T-helper 22 cell (primary cell): Measurements from ENCODE around the gene TLR10.

Experiments used
- DNase-seq: peaks from one replicate; pipeline ENCODE4 v3.0.0-alpha.2; 2020; ENCODE audit warnings: low read depth

TLR10 gene

DNA sequence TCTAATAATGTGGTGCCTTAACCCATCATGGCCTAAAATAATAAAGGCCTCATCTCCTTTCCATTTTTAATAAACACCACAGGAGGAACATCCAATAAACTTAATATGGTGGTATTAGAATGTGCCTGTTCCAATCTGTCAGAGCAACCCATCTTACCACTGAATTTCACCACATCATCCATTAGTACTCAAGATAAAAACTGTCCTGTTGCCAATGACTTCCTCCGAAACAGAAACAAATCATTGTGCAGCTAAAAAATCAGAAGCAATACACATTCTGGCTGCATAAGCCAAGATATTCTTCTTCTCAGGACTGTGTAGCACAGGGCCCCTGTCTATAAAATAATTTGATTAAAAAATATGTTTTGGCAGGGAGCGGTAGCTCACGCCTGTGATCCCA lies 18.5 kb downstream of the TLR10 start:
- no peak for DNase-seq

DNA sequence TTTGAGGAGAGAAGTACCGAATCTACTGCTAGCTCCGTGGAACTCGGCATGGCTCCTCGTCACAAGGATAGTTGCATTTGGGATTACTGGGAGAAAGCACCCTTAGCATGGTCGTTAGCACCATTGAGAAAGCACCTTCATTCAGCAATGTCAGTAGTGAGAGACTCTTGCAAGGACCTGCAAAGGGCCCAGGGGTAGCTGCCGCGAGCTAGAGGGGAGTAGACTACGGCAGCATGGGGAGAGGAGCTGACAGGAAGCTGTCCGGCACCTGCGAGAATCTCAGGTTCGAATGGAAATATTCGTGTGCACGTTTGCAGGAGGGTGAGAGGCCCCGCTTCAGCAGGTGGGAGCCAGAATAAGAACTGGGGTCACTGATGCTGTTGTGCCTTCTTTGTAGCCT lies 20.2 kb downstream of the TLR10 start:
- no peak for DNase-seq

DNA sequence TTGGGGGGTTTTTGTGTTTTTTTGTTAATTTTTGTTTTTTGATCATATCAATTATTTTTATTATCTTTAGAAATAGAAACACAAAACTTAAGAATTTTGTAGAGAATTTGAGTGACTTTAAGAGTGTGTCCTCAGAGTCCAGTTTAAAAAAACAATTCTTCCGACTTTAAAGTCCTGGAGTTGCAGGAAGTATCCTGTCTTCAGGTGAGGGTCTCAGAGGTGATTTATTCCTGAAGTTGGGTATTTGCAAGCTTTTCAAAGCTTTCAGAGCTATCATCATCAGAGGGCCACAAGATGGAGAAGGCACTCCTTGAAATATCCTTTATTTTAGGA lies 23.0 kb downstream of the TLR10 start:
- no peak for DNase-seq

DNA sequence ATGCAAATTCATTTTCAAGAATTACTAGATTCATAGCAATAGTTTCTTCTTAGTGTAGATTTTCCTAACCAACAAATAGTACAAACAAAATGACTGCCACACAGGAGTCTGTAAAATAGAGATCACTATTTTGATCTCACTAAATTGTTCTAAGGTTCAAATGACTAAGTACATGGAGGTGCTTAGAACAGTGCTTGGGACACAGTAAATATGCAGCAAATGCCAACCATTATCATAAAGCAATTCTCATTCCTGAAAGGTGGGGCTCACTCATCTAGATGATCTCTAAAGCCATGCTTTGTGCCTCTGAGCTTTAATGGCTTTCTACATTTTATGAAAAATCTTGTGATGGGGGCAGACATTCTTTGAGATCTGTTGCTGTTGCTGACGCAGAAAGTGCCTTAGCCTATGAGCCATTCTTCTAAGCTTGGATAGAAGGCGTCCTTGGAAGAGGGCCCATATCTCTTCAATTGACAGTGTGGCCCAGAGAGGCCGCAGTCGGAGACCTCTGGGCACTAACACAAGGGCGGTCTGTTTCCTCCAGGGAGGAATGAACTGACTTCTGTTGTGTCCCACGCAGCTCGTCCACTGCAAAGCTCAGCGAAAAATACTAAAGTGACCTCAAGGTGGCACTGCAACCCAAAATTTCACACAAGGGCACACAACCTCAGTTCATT lies 23.5 kb downstream of the TLR10 start:
- DNase-seq = peak; percentile 2

DNA sequence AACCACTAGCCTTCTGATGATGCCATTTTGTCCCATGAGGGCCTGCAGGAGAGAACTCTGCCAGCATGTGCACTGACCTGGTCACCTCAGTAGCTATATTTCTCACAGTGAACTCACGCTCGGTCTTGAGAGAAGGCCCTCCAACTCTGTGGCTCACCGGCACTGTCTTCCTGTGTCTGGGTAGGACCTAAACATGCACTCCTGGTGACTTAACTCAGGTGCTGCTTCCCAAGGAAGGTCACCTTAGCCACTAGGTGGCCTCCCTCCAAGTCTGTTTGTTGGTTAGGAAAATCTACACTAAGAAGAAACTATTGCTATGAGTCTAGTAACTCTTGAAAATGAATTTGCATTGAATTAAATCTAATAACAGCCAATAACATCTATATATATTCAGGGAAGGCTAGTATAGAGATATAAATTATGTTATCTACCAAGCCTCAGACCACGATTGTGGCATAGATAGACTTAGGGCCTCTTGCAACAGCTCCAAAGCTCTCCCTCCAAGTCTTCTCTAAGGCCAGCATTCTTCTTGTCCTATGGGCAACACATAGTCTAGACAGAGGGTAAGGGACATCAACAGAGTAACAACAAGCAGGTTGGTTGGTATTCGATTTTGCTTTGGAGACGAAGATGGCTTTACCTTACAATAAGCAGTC lies 24.7 kb downstream of the TLR10 start:
- no peak for DNase-seq

DNA sequence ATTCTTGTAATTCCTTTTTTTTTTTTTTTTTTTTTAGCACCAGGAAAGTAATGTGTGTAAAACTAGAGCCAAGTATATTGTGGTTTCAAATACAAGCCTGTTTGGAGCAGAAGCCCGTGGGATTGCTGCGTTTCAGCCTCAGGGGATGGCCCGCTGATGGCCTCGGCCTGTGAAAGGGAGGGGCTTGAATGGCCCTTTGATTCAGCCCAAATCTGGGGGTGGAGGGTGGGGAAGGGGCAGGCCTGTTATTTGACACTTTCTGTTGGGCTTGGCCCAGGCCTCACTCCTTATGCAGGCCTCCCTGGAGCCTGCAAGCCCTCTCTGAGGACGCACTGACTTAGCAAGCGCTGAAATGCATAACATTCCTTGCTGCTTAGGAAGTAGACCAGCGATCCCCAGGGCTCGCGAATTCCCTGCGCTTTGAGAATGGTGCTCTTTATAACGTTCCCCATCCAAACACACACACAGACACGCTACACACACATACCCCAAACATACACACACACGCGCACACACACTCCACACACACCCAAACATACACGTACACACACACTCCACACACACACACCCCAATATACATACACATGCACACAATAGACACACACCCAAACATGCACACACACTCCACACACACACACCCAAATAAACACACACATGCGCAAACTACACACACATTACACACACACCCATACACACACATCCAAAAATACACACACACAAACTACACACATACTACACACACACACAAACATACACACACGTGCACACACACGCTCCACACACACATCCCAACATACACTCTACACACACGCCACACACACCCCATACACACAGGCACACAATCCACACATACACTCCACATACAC lies 29.6 kb downstream of the TLR10 start:
- no peak for DNase-seq

DNA sequence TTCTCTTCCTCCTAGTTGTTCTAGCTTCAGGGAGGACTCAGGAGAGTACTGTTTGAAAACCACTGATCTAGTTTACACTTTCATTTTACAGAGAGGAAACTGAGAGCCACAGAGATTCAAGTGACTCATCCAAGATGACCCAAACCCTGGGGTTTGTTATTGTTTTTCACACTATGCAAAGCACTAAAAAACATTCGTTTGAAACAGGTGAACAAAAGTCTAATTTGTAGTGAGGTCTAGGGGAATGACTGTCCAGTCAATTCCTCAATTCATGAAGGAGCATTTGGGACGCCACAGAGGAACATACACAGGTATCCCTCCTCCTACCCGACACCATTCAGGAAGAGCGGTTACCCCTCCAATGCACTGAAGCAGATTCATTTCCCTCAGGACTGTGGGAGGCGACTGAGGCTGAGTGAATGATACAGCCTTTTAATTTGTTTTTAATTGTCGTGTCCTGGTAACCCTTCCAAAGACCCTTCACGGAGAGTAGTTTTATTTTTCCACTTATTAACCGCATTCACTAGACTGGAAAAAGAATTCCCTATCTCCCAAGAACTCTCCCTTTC lies 30.3 kb downstream of the TLR10 start:
- DNase-seq = no peak

DNA sequence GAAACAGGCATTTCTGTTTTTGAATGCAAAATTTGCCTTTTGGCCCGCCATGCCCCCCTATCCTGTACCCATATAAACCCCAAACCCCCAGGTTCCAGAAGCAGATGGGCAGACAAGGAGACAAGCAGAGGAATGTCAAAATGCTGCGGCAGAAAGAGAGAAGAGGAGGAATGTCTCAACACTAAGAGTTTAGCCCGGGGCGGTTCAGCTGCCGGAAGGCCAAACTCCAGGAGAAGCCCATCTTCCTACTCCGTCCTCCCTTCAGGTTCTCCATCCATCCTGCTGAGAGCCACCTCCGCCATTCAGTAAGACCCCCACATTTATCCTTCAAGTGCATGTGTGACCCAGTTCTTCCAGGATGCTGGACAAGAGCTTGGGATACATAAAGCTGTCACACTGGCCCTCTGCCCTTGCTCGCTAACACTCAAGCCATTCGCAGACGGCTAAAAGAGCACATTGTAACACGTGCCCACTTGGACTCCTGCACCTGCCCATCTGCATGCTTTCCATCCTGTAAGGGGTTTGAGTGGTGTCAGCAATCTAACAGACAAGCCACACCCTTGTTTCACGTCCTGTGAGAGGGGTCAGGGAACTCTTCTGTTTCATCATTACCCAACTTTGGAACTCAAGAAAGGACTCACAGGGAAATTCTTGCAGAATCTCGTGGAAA lies 31.3 kb downstream of the TLR10 start:
- no peak for DNase-seq

DNA sequence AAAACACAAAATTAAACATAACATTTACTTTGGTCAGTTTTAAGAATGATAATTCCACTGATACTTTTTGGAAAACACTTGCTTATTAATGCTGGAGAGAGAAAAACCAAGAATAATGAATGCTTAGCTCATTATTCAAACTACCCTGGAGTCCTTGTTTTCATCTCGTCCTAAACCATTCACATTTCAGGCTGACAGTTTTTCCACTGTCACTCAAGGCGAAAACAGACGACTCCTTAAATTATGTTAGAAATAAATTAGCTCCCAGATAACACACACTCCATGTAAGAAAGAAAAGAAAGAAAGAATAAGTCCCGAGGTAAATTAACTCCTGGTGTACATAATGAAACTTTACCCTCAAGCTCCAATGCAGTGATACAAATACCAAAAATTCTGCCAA lies 33.5 kb downstream of the TLR10 start:
- no peak for DNase-seq

DNA sequence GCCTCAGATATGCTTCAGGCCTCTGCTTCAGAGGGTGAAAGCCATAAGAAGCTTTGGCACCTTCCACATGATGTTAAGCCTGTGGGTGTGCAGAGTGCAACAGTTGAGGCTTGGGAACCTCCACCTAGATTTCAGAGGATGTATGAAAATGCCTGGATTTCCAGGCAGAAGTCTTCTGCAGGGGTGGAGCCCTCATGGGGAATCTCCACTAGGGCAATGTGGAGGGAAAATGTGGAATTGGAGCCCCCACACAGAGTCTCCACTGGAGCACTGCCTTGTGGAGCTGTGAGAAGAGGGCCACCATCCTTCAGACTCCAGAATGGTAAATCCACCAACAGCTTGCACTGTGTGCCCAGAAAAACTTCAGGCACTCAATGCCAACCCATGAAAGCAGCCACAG lies 35.2 kb downstream of the TLR10 start:
- DNase-seq = no peak

DNA sequence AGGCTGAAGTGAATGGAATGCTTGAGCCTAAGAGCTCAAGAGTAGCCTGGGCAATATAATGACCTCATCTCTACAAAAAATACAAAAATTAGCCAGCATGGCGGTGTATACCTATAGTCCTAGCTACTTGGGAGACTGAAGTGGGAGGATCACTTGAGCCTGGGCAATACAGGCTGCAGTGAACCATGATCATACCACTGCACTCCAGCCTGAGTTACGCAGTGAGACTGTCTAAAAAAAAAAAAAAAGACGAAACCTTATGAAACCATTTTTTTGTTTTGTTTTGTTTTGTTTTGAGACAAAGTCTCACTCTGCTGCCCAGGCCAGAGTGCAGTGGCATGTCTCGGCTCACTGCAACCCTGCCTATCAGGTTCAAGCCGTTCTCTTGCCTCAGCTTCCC lies 36.9 kb downstream of the TLR10 start:
- no peak for DNase-seq

DNA sequence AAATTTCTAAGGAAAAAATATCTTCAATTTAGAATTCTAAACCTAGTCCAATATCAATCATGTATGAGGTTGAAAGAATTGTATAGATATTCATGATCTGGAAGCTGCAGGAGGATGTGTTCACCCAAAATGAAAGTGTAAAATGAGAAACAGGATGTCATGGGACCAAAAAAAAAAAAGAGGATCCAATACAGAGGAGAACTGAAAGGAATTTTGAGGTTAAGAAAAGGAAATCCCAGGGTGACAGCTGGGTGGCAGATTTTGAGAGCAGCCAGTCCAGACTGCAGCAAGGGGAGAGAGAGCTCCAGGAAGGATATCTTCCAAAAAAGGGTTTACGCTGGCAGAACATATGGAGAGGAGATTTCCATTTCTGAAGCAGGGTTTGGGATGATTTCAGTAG lies 38.9 kb downstream of the TLR10 start:
- DNase-seq = no peak

DNA sequence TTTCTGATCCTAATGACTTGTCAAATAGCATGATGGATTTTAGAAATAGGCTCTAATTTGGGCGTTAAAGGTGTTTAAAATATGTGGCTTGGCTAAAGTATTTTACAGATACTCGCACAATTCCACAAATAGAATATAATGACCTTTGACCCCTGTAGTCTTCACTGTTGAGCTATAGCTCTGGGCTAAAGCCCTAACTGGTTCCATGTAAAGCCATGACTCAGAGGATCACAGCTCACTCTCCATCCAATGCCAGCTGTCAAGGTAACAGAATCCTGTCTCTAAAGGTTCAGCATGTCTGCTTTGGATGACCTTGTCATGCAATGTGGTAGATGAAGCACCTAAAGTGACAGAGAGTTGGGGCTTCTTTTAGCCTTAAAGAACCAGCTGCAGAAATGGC lies 42.5 kb downstream of the TLR10 start:
- DNase-seq = no peak

DNA sequence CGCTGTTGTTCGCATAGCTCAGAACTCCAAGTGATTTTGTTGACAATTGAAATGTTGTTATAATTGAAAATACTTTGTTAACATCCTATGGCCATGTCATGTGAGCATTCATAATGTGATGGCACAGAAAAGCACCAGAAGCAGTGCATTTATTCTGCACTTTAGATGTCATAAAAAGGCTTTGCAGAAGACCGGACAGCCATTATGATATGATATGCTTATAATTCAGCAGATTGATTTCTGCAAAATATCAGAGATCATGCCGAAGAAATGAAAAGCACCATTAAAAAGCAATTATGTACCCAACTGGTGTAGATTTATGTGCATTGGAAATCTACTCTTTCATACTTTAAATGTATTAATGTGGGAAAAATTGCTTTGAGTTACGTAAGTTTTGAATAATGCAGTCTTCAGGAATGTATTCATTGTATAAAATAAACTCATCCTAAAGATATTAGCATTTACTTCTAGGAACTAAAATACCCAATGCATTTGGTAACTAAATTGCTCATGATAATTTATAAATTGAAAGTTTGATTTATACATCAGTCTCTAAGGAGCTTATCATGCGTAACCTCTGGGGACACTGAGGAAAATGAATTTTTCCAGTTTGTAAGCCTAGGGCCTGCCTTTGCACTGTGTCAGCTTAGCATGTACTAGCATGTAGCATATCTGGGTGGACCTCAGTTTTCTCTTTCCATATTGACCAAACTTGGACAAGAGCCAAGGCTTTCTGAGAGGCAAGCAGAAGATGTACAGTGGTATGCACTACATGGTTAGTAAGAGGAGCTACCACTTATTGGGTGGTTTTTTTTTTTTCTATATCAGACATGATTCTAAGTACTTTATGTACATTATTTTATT lies 43.6 kb downstream of the TLR10 start:
- no peak for DNase-seq

DNA sequence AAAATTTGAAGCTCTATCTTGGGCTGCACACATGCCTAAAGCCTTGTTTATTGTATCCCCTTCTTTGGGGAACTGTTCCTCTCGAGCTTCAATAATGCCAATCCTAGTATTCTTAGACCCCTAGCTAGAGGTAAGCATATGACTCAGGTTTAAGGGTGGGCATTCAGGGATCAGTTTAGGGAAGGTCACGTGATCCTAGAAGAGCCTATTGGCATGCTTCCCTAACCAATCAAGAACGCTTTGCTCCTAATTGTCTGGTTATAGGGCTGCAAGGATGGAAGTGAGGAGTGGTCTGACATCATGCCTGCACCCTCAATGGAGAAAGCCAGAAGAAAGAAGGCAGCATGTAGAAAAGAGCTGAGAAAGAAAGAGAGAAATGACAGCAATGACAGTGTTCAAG lies 46.9 kb downstream of the TLR10 start:
- DNase-seq = no peak

DNA sequence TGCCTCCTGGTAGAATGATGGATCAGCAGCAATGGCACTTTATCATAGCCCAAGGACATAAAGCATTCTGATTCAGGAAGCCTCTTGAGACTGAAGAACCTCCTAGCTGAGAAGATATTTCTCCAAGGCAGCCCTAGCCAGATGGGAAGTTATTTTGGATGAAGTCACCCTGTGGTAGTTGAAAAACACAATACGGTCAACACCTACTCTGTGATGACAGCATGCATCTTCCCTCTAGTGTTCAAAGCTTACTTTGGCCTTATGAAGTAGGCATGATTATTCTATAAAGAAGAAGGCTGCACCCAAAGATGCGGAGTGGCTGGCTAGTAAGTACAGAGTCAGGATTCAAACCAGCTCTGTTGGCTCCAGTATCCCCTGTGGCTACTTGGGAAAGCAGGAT lies 47.9 kb downstream of the TLR10 start:
- DNase-seq = no peak

DNA sequence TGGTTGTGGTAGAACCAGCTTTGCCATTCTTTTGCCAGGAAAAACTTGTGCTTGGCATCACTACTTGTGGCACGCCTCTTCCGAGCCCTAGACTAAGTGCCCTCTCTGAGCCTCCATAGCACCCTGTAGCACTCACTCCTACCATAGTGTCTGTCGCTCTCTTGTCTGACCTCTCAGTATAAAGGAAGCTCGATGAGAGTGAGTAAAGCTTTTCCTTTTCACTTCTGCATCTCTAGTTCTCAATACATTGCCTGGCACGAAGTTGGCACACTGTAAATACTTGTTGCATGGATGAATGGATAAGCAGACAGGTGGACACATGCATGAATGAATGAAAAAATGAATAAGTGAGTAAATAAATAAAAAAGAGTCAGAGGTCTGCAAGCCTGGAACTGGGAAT lies 48.3 kb downstream of the TLR10 start:
- DNase-seq = no peak

DNA sequence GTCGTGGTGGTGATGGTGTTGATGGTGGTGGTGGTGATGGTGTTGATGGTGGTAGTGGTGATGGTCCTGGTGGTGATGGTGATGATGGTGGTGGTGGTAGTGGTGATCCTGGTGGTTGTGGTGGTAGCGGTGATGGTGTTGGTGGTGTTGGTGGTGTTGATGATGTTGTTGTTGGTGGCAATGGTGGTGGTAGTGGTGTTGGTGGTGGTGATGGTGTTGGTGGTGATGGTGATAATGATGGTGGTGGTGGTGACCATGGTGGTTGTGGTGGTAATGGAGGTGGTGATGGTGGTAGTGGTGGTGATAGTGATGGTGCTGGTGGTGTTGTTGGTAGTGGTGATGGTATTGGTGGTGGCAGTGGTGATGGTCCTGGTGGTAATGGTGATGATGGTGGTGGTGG lies 49.1 kb downstream of the TLR10 start:
- no peak for DNase-seq

DNA sequence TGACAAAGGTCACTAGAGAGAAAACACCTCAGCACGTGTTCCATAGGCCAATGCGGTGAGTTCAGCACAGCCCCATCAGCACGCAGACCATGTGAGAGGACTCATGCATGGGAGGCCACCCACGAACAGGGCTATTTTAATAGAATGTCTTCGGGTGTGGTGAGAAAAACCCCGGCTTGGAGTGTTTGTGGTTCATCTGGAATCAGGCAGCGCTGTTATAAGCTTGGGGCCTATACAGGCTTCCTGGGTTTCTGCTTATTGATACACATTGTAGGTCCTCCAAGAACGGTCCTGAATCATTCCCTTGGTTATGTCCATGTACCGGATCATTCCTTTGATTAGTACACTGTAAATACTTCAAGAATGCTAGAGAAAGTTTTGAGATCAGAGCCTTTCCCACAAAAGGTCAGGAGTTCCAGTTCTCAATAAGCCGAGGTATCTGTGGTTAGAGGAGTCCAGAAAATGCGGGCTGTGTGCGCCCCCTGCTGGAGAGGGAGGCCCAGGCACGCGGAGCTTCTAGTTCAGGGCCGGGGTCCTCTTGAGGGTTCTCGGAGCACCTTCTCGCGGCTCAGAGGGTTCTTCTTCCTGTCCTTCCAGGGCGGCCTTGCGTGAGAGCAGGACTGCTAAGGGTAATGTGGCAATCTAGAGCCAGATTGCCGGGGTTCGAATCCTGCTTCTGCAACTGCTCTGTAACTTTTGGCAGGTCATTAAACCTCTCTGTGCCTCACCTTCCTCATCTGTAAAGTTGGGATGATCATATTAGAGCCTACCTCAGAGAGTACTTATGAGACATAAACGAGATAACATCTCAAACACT lies 51.8 kb downstream of the TLR10 start:
- peak; percentile 50 for DNase-seq

DNA sequence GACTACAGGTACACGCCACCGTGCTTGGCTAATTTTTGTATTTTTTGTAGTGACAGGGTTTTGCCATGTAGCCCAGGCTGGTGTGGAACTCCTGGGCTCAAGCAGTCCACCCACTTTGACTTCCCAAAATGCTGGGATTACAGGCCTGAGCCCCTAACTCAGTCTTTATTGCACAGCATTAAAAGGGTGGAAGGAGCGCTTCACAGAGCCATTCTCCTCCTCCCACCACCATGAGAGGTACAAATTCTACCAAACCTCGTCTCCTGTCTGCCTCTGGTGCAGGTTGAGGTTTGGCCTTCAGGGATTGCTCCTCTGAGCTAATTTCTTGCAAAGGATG lies 52.3 kb downstream of the TLR10 start:
- DNase-seq = no peak

DNA sequence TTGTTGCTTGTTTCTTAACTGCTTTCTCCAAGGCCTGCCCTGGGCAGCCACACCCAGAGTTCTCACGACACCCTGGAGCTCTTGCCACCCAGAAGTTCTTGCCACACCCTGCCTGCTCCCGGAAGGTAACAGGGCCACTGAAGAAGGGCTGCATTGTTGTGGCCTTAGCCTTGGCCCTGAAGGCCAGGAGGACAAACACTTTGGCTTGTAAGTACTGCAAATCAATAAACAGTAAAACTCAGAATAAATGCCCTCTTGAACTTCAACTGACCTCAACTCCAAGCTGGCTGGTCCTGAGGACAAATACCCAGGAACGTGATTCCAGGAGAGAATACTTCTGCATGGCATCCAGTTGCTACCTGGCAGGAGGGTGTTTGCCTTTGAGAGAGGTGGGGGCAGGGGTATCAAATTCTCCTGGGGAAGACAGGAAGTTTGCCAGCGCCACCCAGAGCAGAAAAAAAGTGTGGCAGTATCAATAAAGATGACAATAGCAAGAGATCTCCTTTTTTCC lies 54.1 kb downstream of the TLR10 start:
- DNase-seq = no peak
